Keratinocyte (primary cell): ENCODE measurements around the gene NDUFAF2. TPM values are rescaled to one million over a fixed set of nuclear protein-coding genes. Genes with fewer than 3 reads are reported as not detected.

Source experiments
- DNase-seq: peaks from one replicate; pipeline ENCODE4 v3.0.0-alpha.2; 2011; ENCODE audit warnings: low read depth, missing footprints, low spot score
- FAIRE-seq: peaks from 2 replicates; lab custom pipeline; 2011; peaks lifted over from hg19 to GRCh38; lab: Jason Lieb, UNC
- H2AFZ ChIP-seq: 2 replicates; pipeline ENCODE4 v1.6.0; 2012; ENCODE audit warnings: low read length, control low read depth, inconsistent platforms; ENCODE audit not compliant: control insufficient read depth
- H3K27ac ChIP-seq: 2 replicates; pipeline ENCODE4 v1.5.1; 2011; ENCODE audit warnings: low read length; ENCODE audit not compliant: control insufficient read depth, insufficient read depth
- H3K27me3 ChIP-seq: 3 replicates; pipeline ENCODE4 v1.6.0; 2011; ENCODE audit warnings: low read length; ENCODE audit not compliant: control insufficient read depth, insufficient read depth; ENCODE audit errors: extremely low read depth
- H3K36me3 ChIP-seq, 2 experiments: 2 replicates in 1 of 2; 3 replicates in 1 of 2; pipeline ENCODE4 v1.5.1; 2011; ENCODE audit warnings: low read length in 2 of 2, mild to moderate bottlenecking in 1 of 2; ENCODE audit not compliant: control insufficient read depth in 2 of 2, insufficient read depth in 2 of 2; ENCODE audit errors: extremely low read depth in 1 of 2
- H3K4me1 ChIP-seq: 3 replicates; pipeline ENCODE4 v1.5.1; 2011; ENCODE audit warnings: low read length; ENCODE audit not compliant: control insufficient read depth, insufficient read depth; ENCODE audit errors: extremely low read depth
- H3K4me2 ChIP-seq: 3 replicates; pipeline ENCODE4 v1.6.0; 2011; ENCODE audit warnings: low read depth, low read length; ENCODE audit not compliant: control insufficient read depth, insufficient read depth; ENCODE audit errors: extremely low read depth
- H3K4me3 ChIP-seq, 3 experiments: fragments of 200-600 bp in 1 of 3; sonication (generic) in 1 of 3; 2 replicates in 2 of 3; 3 replicates in 1 of 3; pipeline ENCODE4 v1.5.1; 2011 to 2016; ENCODE audit warnings: low read length in 3 of 3, mild to moderate bottlenecking in 3 of 3, control low read depth in 2 of 3, inconsistent platforms in 1 of 3, low read depth in 1 of 3, mixed read lengths in 1 of 3, mixed run types in 1 of 3, moderate library complexity in 1 of 3; ENCODE audit not compliant: control insufficient read depth in 2 of 3, insufficient read depth in 2 of 3; ENCODE audit errors: extremely low read depth in 1 of 3
- H3K79me2 ChIP-seq: 2 replicates; pipeline ENCODE4 v1.6.0; 2012; ENCODE audit warnings: low read length; ENCODE audit not compliant: control insufficient read depth, insufficient read depth
- H3K9ac ChIP-seq: 3 replicates; pipeline ENCODE4 v1.6.0; 2011; ENCODE audit warnings: low read length; ENCODE audit not compliant: control insufficient read depth, insufficient read depth; ENCODE audit errors: extremely low read depth
- H3K9me1 ChIP-seq: 3 replicates; pipeline ENCODE4 v1.6.0; 2011; ENCODE audit warnings: low read length; ENCODE audit not compliant: control insufficient read depth, insufficient read depth; ENCODE audit errors: extremely low read depth
- H3K9me3 ChIP-seq: 2 replicates; pipeline ENCODE4 v1.5.1; 2012; ENCODE audit warnings: low read depth, low read length; ENCODE audit not compliant: control insufficient read depth
- H4K20me1 ChIP-seq: 3 replicates; pipeline ENCODE4 v1.6.0; 2011; ENCODE audit warnings: low read length; ENCODE audit not compliant: control insufficient read depth, insufficient read depth; ENCODE audit errors: extremely low read depth
- EZH2 ChIP-seq: IDR thresholded peaks from one replicate; pipeline ENCODE4 v1.6.1; 2012; ENCODE audit warnings: inconsistent platforms, mild to moderate bottlenecking, low read length, moderate library complexity
- dilution Hi-C: fragments of 300-500 bp; cut with MboI; formaldehyde crosslinking; loops from one replicate; pipeline ENCODE4 v1.7.0; 2020; ENCODE audit warnings: low sequenced_read_pairs; ENCODE audit not compliant: extremely low pct_ligation_motif_present
- polyA plus RNA-seq, 5 experiments: library from polyadenylated mRNA; depleted of rRNA in 3 of 5; stranded (reverse) in 3 of 5; stranded (forward) in 1 of 5; unstranded in 1 of 5; fragments of >200 nt; gene quantifications; 1 replicate in 1 of 5; 2 replicates in 3 of 5; 3 replicates in 1 of 5; pipeline versions ENCODE4 v1.2.1 to v1.2.3, GENCODE V29; 2011 to 2012; ENCODE audit warnings: missing spikeins in 2 of 5, low read depth in 1 of 5, low replicate concordance in 1 of 5
- TF ChIP-seq, protein P1 (sequence below), 3 experiments: IDR thresholded peaks in 1 of 3; conservative IDR thresholded peaks in 1 of 3; optimal IDR thresholded peaks in 1 of 3; 2 replicates in 2 of 3; 3 replicates in 1 of 3; pipeline versions ENCODE3 to v1.5.1; 2011; ENCODE audit warnings: low read length in 3 of 3, mild to moderate bottlenecking in 3 of 3, moderate library complexity in 2 of 3, control low read depth in 1 of 3, inconsistent platforms in 1 of 3; ENCODE audit not compliant: insufficient read depth in 2 of 3; ENCODE audit errors: extremely low read depth in 1 of 3

The NDUFAF2 gene
- polyA plus RNA-seq, 1 donor (not counting 4 experiments of a cell fraction or from before 2014, with no cell fraction given) = 62.3 TPM

DNA sequence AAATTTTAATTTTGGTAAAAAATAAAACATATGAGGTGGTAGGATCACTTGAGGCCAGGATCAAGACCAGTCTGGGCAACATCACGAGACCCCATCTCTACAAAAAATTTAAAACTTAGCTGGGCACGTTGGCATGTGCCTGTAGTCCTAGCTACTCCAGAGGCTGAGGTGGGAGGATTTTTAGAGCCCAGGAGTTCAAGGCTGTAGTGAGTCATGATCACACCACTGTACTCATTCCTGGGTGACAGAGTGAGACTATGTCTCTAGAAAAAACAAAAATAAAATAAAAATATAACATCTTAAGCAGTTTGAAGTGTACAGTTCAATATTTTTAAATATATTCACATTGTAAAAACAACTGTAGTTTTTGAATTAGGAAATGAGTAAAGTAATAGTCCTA is 108.9 kb downstream of the NDUFAF2 start:
- dilution Hi-C loops = no loop called here
- no peaks in the 10 kb centered on the region for H3K36me3 ChIP-seq
- no peaks in the 10 kb centered on the region for H3K9me1 ChIP-seq
- no peak overlapping the region for H3K9ac ChIP-seq
- DNase-seq (no peak), FAIRE-seq (no peak)
- no peaks in the 10 kb centered on the region for H4K20me1 ChIP-seq
- no peak overlapping the region for H3K4me2 ChIP-seq
- no peaks in the 10 kb centered on the region for H3K27me3 ChIP-seq
- no peaks in the 10 kb centered on the region for H3K9me3 ChIP-seq
- TF ChIP-seq EZH2 = no peak
- TF ChIP-seq, protein P1, sequence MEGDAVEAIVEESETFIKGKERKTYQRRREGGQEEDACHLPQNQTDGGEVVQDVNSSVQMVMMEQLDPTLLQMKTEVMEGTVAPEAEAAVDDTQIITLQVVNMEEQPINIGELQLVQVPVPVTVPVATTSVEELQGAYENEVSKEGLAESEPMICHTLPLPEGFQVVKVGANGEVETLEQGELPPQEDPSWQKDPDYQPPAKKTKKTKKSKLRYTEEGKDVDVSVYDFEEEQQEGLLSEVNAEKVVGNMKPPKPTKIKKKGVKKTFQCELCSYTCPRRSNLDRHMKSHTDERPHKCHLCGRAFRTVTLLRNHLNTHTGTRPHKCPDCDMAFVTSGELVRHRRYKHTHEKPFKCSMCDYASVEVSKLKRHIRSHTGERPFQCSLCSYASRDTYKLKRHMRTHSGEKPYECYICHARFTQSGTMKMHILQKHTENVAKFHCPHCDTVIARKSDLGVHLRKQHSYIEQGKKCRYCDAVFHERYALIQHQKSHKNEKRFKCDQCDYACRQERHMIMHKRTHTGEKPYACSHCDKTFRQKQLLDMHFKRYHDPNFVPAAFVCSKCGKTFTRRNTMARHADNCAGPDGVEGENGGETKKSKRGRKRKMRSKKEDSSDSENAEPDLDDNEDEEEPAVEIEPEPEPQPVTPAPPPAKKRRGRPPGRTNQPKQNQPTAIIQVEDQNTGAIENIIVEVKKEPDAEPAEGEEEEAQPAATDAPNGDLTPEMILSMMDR (optimal IDR thresholded peaks at IDR 0.05 in 1 of 3, IDR thresholded peaks at IDR 0.05 in 1 of 3, conservative IDR thresholded peaks at IDR 0.05 in 1 of 3; ENCODE audit: extremely low read depth in 1 of 3, insufficient read depth in 2 of 3, low read length in 3 of 3) = no peak
- H2AFZ ChIP-seq = no peak overlapping the region
- H3K4me1 ChIP-seq = peaks cover 33% of the 10 kb centered on the region
- H3K4me3 ChIP-seq = no peak overlapping the region
- peak overlapping the region; percentile 46 for H3K27ac ChIP-seq
- H3K79me2 ChIP-seq = peaks cover 2% of the 10 kb centered on the region

DNA sequence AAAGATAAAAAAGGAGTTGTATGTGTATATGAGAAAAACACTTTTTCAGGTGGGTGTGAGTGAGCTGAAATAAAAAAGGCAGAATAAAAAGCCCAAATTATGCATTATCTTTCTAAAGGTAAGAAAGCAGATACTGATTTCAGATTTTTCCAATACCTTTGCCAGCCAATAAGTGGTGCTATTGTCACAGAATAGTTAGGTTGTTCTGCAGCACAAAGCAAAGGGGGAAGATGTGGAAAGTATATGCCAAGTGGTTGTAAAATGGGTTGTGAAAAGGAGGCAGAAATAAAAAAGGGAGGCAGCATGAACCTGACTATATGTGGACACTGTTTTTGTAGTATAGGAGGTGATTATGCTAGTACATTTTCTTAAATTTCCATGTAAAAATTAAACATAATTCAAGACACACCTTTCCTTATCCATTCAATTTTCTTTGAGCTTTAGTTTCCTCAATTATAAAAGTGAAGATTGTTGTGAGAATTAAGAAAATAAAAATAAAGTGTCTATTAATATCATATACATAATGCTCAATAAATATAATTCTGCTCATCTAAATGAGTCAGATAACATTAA is 110.5 kb downstream of the NDUFAF2 start:
- Histone ChIP-seq H3K4me1 (peaks cover 33% of the 10 kb centered on the region), H3K9me1 (no peaks in the 10 kb centered on the region), H3K9me3 (no peaks in the 10 kb centered on the region), H3K36me3 (no peaks in the 10 kb centered on the region), H3K4me2 (no peak overlapping the region), H3K27ac (no peak overlapping the region), H3K9ac (no peak overlapping the region), H4K20me1 (no peaks in the 10 kb centered on the region), H2AFZ (no peak overlapping the region), H3K27me3 (no peaks in the 10 kb centered on the region), H3K79me2 (peaks cover 2% of the 10 kb centered on the region), H3K4me3 (no peak overlapping the region)
- dilution Hi-C loops = no loop called here
- peak; percentile 51 for FAIRE-seq
- DNase-seq = no peak
- TF ChIP-seq EZH2 = no peak
- TF ChIP-seq, protein P1 (optimal IDR thresholded peaks at IDR 0.05 in 1 of 3, IDR thresholded peaks at IDR 0.05 in 1 of 3, conservative IDR thresholded peaks at IDR 0.05 in 1 of 3; ENCODE audit: extremely low read depth in 1 of 3, insufficient read depth in 2 of 3, low read length in 3 of 3) = peak in 2 of 3 experiments; percentile 54 to 76
